Head of caudate nucleus (tissue), 42 donors: ENCODE results near the gene RHPN2.

Source experiments
- DNase-seq, 42 donors: peaks; one replicate each; pipeline versions ENCODE4 v3.0.0 to v3.0.0-alpha.2; 2020 to 2021; ENCODE audit warnings: mixed read lengths in 7 of 42
- intact Hi-C: fragments of 100-400 bp; cut with DNase I; formaldehyde crosslinking; loops from one replicate; pipeline ENCODE4 v1.15.0; 2022

Gene RHPN2

GRCh38 chr19:32930567-32930966, 134.1 kb downstream of the RHPN2 start:
- intact Hi-C loops = no loop called here
- no peak for DNase-seq

- intact Hi-C loops = no loop called here
- DNase-seq = no peak
Observed at GRCh38 chr19:32928806-32929205, 135.9 kb downstream of the RHPN2 start.
